ENCODE measurements around the gene FAM200A. TPM values are rescaled to one million over a fixed set of nuclear protein-coding genes. Genes with fewer than 3 reads are reported as not detected.
"Not testable (repeated sequence)": the region's sequence is repeated elsewhere in the genome, so short reads cannot be mapped to it uniquely, and the experiment has no call there.

FAM200A gene
- total and polyA plus RNA-seq, 4 donors: 2.7 to 10.1 (median 5.1) TPM

DNA sequence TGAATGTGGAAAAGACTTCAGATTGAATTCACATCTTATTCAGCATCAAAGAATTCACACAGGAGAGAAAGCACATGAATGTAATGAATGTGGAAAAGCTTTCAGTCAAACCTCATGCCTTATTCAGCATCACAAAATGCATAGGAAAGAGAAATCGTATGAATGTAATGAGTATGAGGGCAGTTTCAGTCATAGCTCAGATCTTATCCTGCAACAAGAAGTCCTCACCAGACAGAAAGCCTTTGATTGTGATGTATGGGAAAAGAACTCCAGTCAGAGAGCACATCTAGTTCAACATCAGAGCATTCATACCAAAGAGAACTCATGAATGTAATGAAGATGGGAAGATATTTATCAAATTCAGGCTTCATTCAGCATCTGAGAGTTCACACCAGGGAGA is 21.3 kb upstream of the FAM200A start:
- Histone ChIP-seq H3K4me3 (no peak overlapping the region), H3K9ac (ENCODE audit: insufficient read depth in 1 of 2, low read length in 2 of 2) (no peak overlapping the region), H3K27ac (ENCODE audit: low read depth in 1 of 2, low read length in 1 of 2) (no peak overlapping the region), H3K9me3 (ENCODE audit: control insufficient read depth in 4 of 4, insufficient read depth in 3 of 4, low read length in 3 of 4) (no peaks in the 10 kb centered on the region), H3K4me1 (ENCODE audit: control insufficient read depth in 5 of 5, insufficient read depth in 5 of 5, low read length in 5 of 5) (peaks cover 0 to 4% (median 0%) of the 10 kb centered on the region in 5 donors), H3K27me3 (ENCODE audit: control insufficient read depth in 3 of 3, insufficient read depth in 3 of 3, low read length in 2 of 3) (no peaks in the 10 kb centered on the region), H3K36me3 (ENCODE audit: control insufficient read depth in 4 of 4, insufficient read depth in 4 of 4, low read length in 4 of 4) (peaks cover 0 to 29% (median 15%) of the 10 kb centered on the region in 4 donors)
- ATAC-seq (ENCODE audit: insufficient read depth, low FRiP score): no peak
- TF ChIP-seq, protein P1, sequence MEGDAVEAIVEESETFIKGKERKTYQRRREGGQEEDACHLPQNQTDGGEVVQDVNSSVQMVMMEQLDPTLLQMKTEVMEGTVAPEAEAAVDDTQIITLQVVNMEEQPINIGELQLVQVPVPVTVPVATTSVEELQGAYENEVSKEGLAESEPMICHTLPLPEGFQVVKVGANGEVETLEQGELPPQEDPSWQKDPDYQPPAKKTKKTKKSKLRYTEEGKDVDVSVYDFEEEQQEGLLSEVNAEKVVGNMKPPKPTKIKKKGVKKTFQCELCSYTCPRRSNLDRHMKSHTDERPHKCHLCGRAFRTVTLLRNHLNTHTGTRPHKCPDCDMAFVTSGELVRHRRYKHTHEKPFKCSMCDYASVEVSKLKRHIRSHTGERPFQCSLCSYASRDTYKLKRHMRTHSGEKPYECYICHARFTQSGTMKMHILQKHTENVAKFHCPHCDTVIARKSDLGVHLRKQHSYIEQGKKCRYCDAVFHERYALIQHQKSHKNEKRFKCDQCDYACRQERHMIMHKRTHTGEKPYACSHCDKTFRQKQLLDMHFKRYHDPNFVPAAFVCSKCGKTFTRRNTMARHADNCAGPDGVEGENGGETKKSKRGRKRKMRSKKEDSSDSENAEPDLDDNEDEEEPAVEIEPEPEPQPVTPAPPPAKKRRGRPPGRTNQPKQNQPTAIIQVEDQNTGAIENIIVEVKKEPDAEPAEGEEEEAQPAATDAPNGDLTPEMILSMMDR (IDR thresholded peaks at IDR 0.05; ENCODE audit: control extremely low read depth, extremely low read depth): no peak
- no peak for DNase-seq
- 96 to 97% methylated on average over 1 of the region's 1 CpG for WGBS, 2 donors

DNA sequence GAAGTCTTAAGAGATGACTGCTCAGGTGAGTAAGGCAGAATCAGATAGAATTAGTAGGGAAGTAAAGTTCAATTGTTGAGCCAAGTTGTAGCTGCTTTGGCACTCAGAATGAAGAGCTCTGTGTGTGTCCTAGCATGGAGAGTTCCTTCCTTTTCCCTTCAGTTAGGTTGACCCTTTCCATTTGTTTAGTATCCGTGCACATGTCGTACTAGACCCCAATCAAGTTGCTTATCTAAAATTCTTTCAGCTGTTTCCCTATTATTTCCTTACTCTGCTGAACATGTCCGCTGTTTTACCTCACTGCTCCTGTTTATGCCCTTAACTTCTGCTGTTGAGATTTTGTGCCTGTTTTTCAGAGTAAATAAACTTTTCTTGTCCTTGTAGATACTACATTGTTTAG is 19.9 kb upstream of the FAM200A start:
- Histone ChIP-seq H3K4me1 (ENCODE audit: control insufficient read depth in 5 of 5, insufficient read depth in 5 of 5, low read length in 5 of 5) (no peaks in the 10 kb centered on the region), H3K4me3 (no peak overlapping the region), H3K9me3 (ENCODE audit: control insufficient read depth in 4 of 4, insufficient read depth in 3 of 4, low read length in 3 of 4) (no peaks in the 10 kb centered on the region), H3K27me3 (ENCODE audit: control insufficient read depth in 3 of 3, insufficient read depth in 3 of 3, low read length in 2 of 3) (no peaks in the 10 kb centered on the region), H3K9ac (ENCODE audit: insufficient read depth in 1 of 2, low read length in 2 of 2) (no peak overlapping the region), H3K36me3 (ENCODE audit: control insufficient read depth in 4 of 4, insufficient read depth in 4 of 4, low read length in 4 of 4) (peaks cover 0 to 29% (median 16%) of the 10 kb centered on the region in 4 donors), H3K27ac (ENCODE audit: low read depth in 1 of 2, low read length in 1 of 2) (no peak overlapping the region)
- TF ChIP-seq, protein P1 (IDR thresholded peaks at IDR 0.05; ENCODE audit: control extremely low read depth, extremely low read depth): no peak
- WGBS, 2 donors: 73 to 93% methylated on average over 3 of the region's 3 CpGs
- ATAC-seq (ENCODE audit: insufficient read depth, low FRiP score): no peak
- DNase-seq: peak in 1 of 3 donors; percentile 29

DNA sequence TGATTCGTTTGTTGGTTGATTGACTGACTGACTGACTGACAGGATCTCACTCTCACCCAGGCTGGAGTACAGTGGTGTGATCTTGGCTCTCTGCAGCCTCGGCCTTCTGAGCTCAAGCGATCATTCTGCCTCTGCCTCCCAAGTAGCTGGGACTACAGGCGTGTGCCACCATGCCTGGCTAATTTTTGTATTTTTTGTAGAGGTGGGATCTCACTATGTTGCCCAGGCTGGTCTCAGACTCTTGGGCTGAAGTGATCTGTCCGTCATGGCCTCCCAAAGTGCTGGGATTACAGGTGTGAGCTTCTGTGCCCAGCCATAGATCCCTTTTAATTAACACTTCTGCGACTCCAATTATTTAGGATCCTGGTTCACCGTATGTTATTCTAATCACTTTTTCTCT is 16.9 kb upstream of the FAM200A start:
- not testable (repeated sequence) for DNase-seq; H3K4me1 ChIP-seq (ENCODE audit: control insufficient read depth in 5 of 5, insufficient read depth in 5 of 5, low read length in 5 of 5); ATAC-seq (ENCODE audit: insufficient read depth, low FRiP score); H3K27ac ChIP-seq (ENCODE audit: low read depth in 1 of 2, low read length in 1 of 2); H3K27me3 ChIP-seq (ENCODE audit: control insufficient read depth in 3 of 3, insufficient read depth in 3 of 3, low read length in 2 of 3); H3K9me3 ChIP-seq (ENCODE audit: control insufficient read depth in 4 of 4, insufficient read depth in 3 of 4, low read length in 3 of 4); H3K9ac ChIP-seq (ENCODE audit: insufficient read depth in 1 of 2, low read length in 2 of 2); H3K4me3 ChIP-seq
- H3K36me3 ChIP-seq (ENCODE audit: control insufficient read depth in 4 of 4, insufficient read depth in 4 of 4, low read length in 4 of 4): peaks cover 10 to 39% (median 29%) of the 10 kb centered on the region in 4 donors
- WGBS, 2 donors: 97% methylated on average over 7 of the region's 7 CpGs

DNA sequence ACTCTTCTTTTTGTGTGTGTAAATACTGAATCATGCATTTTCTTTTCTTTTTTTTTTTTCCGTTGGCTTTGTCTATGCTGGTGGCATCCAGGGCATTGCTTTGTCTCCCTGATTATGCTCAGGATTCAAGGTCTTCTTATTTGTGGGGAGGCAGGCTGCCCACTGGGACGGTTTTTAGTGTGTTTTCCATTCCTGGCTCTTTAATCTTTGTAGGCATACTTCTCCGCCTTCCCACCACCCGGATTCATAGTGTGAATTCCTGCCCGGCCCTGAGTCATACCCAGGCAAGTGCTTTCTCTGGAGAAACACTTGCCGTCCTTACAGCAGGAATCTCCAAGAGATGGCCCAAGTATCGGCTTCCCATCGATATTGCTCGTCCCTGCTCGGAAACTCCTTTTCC is 11.7 kb upstream of the FAM200A start:
- Histone ChIP-seq H3K27me3 (ENCODE audit: control insufficient read depth in 3 of 3, insufficient read depth in 3 of 3, low read length in 2 of 3) (no peaks in the 10 kb centered on the region), H3K9me3 (ENCODE audit: control insufficient read depth in 4 of 4, insufficient read depth in 3 of 4, low read length in 3 of 4) (no peaks in the 10 kb centered on the region), H3K27ac (ENCODE audit: low read depth in 1 of 2, low read length in 1 of 2) (no peak overlapping the region), H3K9ac (ENCODE audit: insufficient read depth in 1 of 2, low read length in 2 of 2) (no peak overlapping the region), H3K36me3 (ENCODE audit: control insufficient read depth in 4 of 4, insufficient read depth in 4 of 4, low read length in 4 of 4) (peaks cover 28 to 46% (median 33%) of the 10 kb centered on the region in 4 donors), H3K4me3 (no peak overlapping the region), H3K4me1 (ENCODE audit: control insufficient read depth in 5 of 5, insufficient read depth in 5 of 5, low read length in 5 of 5) (peaks cover 0 to 9% (median 8%) of the 10 kb centered on the region in 5 donors)
- DNase-seq (no peak), ATAC-seq (ENCODE audit: insufficient read depth, low FRiP score) (no peak)
- WGBS, 2 donors: 90 to 94% methylated on average over 10 of the region's 10 CpGs
- TF ChIP-seq, protein P1 (IDR thresholded peaks at IDR 0.05; ENCODE audit: control extremely low read depth, extremely low read depth): no peak

Data from lung (tissue), 12 donors.